MM.1S (cell line): Measurements from ENCODE around the gene MICU1.

Experiments used
- DNase-seq: peaks from one replicate; pipeline ENCODE4 v3.0.0-alpha.2; 2015
- H2AFZ ChIP-seq: fragments of 300-600 bp; sonication (generic); 2 replicates; pipeline ENCODE4 v1.6.0; 2016; ENCODE audit warnings: antibody characterized with exemption, low read length
- H3F3A ChIP-seq: fragments of 300-600 bp; sonication (generic); 2 replicates; pipeline ENCODE4 v1.6.1; 2016; ENCODE audit warnings: mild to moderate bottlenecking, antibody characterized with exemption, low read length, moderate library complexity, mixed read lengths; ENCODE audit not compliant: insufficient read depth
- H3K27ac ChIP-seq: fragments of 300-600 bp; sonication (generic); 2 replicates; pipeline ENCODE4 v1.5.1; 2016; ENCODE audit warnings: mild to moderate bottlenecking, low read length
- H3K27me3 ChIP-seq: fragments of 300-600 bp; sonication (generic); replicated peaks from 2 replicates; pipeline ENCODE4 v1.6.0; 2016; ENCODE audit warnings: low read length; ENCODE audit not compliant: insufficient read depth
- H3K36me3 ChIP-seq: fragments of 300-600 bp; sonication (generic); replicated peaks from 2 replicates; pipeline ENCODE4 v1.6.1; 2016; ENCODE audit warnings: mild to moderate bottlenecking, low read length, mixed read lengths; ENCODE audit not compliant: insufficient read depth
- H3K4me1 ChIP-seq: fragments of 300-600 bp; sonication (generic); 2 replicates; pipeline ENCODE4 v1.6.1; 2016; ENCODE audit warnings: low read length, mixed read lengths
- H3K4me2 ChIP-seq: fragments of 300-600 bp; sonication (generic); 2 replicates; pipeline ENCODE4 v1.6.0; 2016; ENCODE audit warnings: low read depth, low read length
- H3K4me3 ChIP-seq: fragments of 300-600 bp; sonication (generic); 2 replicates; pipeline ENCODE4 v1.5.1; 2016; ENCODE audit warnings: low read length, mixed read lengths
- H3K79me2 ChIP-seq: fragments of 300-600 bp; sonication (generic); 2 replicates; pipeline ENCODE4 v1.6.1; 2016; ENCODE audit warnings: mixed run types, low read length, mixed read lengths
- H3K9ac ChIP-seq: fragments of 300-600 bp; sonication (generic); 2 replicates; pipeline ENCODE4 v1.6.1; 2016; ENCODE audit warnings: low read length, mixed read lengths
- H3K9me2 ChIP-seq: fragments of 300-600 bp; sonication (generic); replicated peaks from 2 replicates; pipeline ENCODE4 v1.6.1; 2016; ENCODE audit warnings: mild to moderate bottlenecking, low read length, mixed read lengths; ENCODE audit not compliant: insufficient read depth
- H3K9me3 ChIP-seq: fragments of 300-600 bp; sonication (generic); replicated peaks from 2 replicates; pipeline ENCODE4 v1.6.1; 2016; ENCODE audit warnings: mild to moderate bottlenecking, low read length, mixed read lengths; ENCODE audit not compliant: insufficient read depth
- H4K20me1 ChIP-seq: fragments of 300-600 bp; sonication (generic); 2 replicates; pipeline ENCODE4 v1.6.1; 2016; ENCODE audit warnings: mild to moderate bottlenecking, low read length, moderate library complexity, mixed read lengths; ENCODE audit not compliant: insufficient read depth
- CTCF ChIP-seq: fragments of 300-600 bp; sonication (generic); IDR thresholded peaks from 2 replicates; pipeline ENCODE4 v1.5.1; 2016; ENCODE audit warnings: antibody characterized with exemption, low read length, mixed read lengths
- EZH2 ChIP-seq: fragments of 300-600 bp; sonication (generic); optimal IDR thresholded peaks from 2 replicates; pipeline ENCODE3; 2017; ENCODE audit warnings: low read depth, mild to moderate bottlenecking, antibody characterized with exemption, low read length, mixed read lengths
- EZH2phosphoT487 ChIP-seq: fragments of 300-600 bp; sonication (generic); IDR thresholded peaks from 2 replicates; pipeline ENCODE4 v1.6.1; 2018; ENCODE audit warnings: antibody characterized with exemption, low read length

Gene MICU1

GRCh38 chr10:72392571-72392970 lies 233.3 kb downstream of the MICU1 start:
- Histone ChIP-seq H3K79me2 (no peaks in the 10 kb centered on the region), H3K4me2 (no peak overlapping the region), H2AFZ (no peak overlapping the region), H3K9ac (no peak overlapping the region), H3K27me3 (no peaks in the 10 kb centered on the region), H3K9me2 (no peaks in the 10 kb centered on the region), H3K4me1 (no peaks in the 10 kb centered on the region), H3K36me3 (no peaks in the 10 kb centered on the region; the same call in 1 of the 2 replicates), H3K9me3 (no peaks in the 10 kb centered on the region), H4K20me1 (no peaks in the 10 kb centered on the region), H3K4me3 (no peak overlapping the region), H3K27ac (no peak overlapping the region), H3F3A (no peaks in the 10 kb centered on the region)
- DNase-seq: no peak
- no peak for TF ChIP-seq EZH2phosphoT487

GRCh38 chr10:72390764-72391163 lies 235.1 kb downstream of the MICU1 start:
- no peaks in the 10 kb centered on the region for H4K20me1 ChIP-seq
- TF ChIP-seq EZH2phosphoT487 (no peak), CTCF (no peak), EZH2 (no peak)
- no peaks in the 10 kb centered on the region for H3K27me3 ChIP-seq
- DNase-seq: no peak
- no peaks in the 10 kb centered on the region; the same call in 1 of the 2 replicates for H3K36me3 ChIP-seq
- no peaks in the 10 kb centered on the region for H3K9me2 ChIP-seq
- H2AFZ ChIP-seq: no peak overlapping the region
- H3K27ac ChIP-seq: no peak overlapping the region
- no peak overlapping the region for H3K4me2 ChIP-seq
- H3K9me3 ChIP-seq: no peaks in the 10 kb centered on the region
- no peaks in the 10 kb centered on the region for H3F3A ChIP-seq
- no peak overlapping the region for H3K9ac ChIP-seq
- H3K4me3 ChIP-seq: no peak overlapping the region
- H3K79me2 ChIP-seq: no peaks in the 10 kb centered on the region
- no peaks in the 10 kb centered on the region for H3K4me1 ChIP-seq

GRCh38 chr10:72389716-72390115 lies 236.2 kb downstream of the MICU1 start:
- Histone ChIP-seq H3K9me3 (no peaks in the 10 kb centered on the region), H3K36me3 (no peaks in the 10 kb centered on the region; the same call in 1 of the 2 replicates), H3K27me3 (no peaks in the 10 kb centered on the region), H3K9me2 (no peaks in the 10 kb centered on the region), H4K20me1 (no peaks in the 10 kb centered on the region), H3F3A (no peaks in the 10 kb centered on the region), H2AFZ (no peak overlapping the region), H3K4me2 (no peak overlapping the region), H3K79me2 (no peaks in the 10 kb centered on the region), H3K9ac (no peak overlapping the region), H3K4me3 (no peak overlapping the region), H3K4me1 (no peaks in the 10 kb centered on the region), H3K27ac (no peak overlapping the region)
- DNase-seq: no peak
- TF ChIP-seq EZH2phosphoT487 (no peak), EZH2 (no peak), CTCF (no peak)

GRCh38 chr10:72389014-72389413 lies 236.9 kb downstream of the MICU1 start:
- Histone ChIP-seq H3K4me2 (no peak overlapping the region), H3K4me1 (no peaks in the 10 kb centered on the region), H3K9me2 (no peaks in the 10 kb centered on the region), H4K20me1 (no peaks in the 10 kb centered on the region), H3K9ac (no peak overlapping the region), H3K27me3 (no peaks in the 10 kb centered on the region), H3F3A (no peaks in the 10 kb centered on the region), H3K9me3 (no peaks in the 10 kb centered on the region), H3K4me3 (no peak overlapping the region), H3K27ac (no peak overlapping the region), H2AFZ (no peak overlapping the region), H3K36me3 (no peaks in the 10 kb centered on the region), H3K79me2 (no peaks in the 10 kb centered on the region)
- DNase-seq: no peak
- no peak for TF ChIP-seq CTCF
- TF ChIP-seq EZH2phosphoT487: no peak
- no peak for TF ChIP-seq EZH2
